Measurements from ENCODE around the gene ZNF768.
"Not testable (repeated sequence)": the region's sequence is repeated elsewhere in the genome, so short reads cannot be mapped to it uniquely, and the experiment has no call there.

Gene ZNF768

GRCh38 chr16:30491744-30492308 is 34.5 kb downstream of the ZNF768 start:
- Histone ChIP-seq H3K9me3 (ENCODE audit: control insufficient read depth, low read length) (no peaks in the 10 kb centered on the region), H3K27ac (ENCODE audit: low read depth, low read length, severe bottlenecking) (no peak overlapping the region), H3K4me3 (ENCODE audit: extremely low read depth, insufficient read depth, low read length, poor library complexity, severe bottlenecking) (no peak overlapping the region), H3K4me1 (ENCODE audit: control insufficient read depth, insufficient read depth, low read length, poor library complexity, severe bottlenecking) (no peaks in the 10 kb centered on the region), H3K36me3 (ENCODE audit: control insufficient read depth, insufficient read depth, low read length) (no peaks in the 10 kb centered on the region)
- 77 to 79% methylated on average over 5 of the region's 6 CpGs for WGBS, 2 experiments (ENCODE audit: insufficient coverage in 2 of 2)

- Histone ChIP-seq H3K27ac (ENCODE audit: low read depth, low read length, severe bottlenecking) (no peak overlapping the region), H3K4me1 (ENCODE audit: control insufficient read depth, insufficient read depth, low read length, poor library complexity, severe bottlenecking) (no peaks in the 10 kb centered on the region), H3K36me3 (ENCODE audit: control insufficient read depth, insufficient read depth, low read length) (no peaks in the 10 kb centered on the region), H3K9me3 (ENCODE audit: control insufficient read depth, low read length) (no peaks in the 10 kb centered on the region), H3K4me3 (ENCODE audit: extremely low read depth, insufficient read depth, low read length, poor library complexity, severe bottlenecking) (no peak overlapping the region)
- 97 to 100% methylated on average over 1 to 4 of the region's 4 CpGs for WGBS, 2 experiments (ENCODE audit: insufficient coverage in 2 of 2)
These were observed 35.1 kb downstream of the ZNF768 start for GRCh38 chr16:30491229-30491628.

GRCh38 chr16:30490210-30490609 is 36.2 kb downstream of the ZNF768 start:
- no peaks in the 10 kb centered on the region for H3K9me3 ChIP-seq (ENCODE audit: control insufficient read depth, low read length)
- H3K36me3 ChIP-seq (ENCODE audit: control insufficient read depth, insufficient read depth, low read length), result no peaks in the 10 kb centered on the region
- WGBS, 2 experiments (ENCODE audit: insufficient coverage in 2 of 2), result 67 to 74% methylated on average over 4 to 6 of the region's 6 CpGs

GRCh38 chr16:30488764-30489605 is 37.4 kb downstream of the ZNF768 start:
- 51 to 65% methylated on average over 7 to 8 of the region's 11 CpGs for WGBS, 2 experiments (ENCODE audit: insufficient coverage in 2 of 2)
- no peaks in the 10 kb centered on the region for H3K4me1 ChIP-seq (ENCODE audit: control insufficient read depth, insufficient read depth, low read length, poor library complexity, severe bottlenecking)
- H3K27ac ChIP-seq (ENCODE audit: low read depth, low read length, severe bottlenecking), result no peak overlapping the region
- no peaks in the 10 kb centered on the region for H3K36me3 ChIP-seq (ENCODE audit: control insufficient read depth, insufficient read depth, low read length)
- H3K4me3 ChIP-seq (ENCODE audit: extremely low read depth, insufficient read depth, low read length, poor library complexity, severe bottlenecking), result no peak overlapping the region
- H3K9me3 ChIP-seq (ENCODE audit: control insufficient read depth, low read length), result no peaks in the 10 kb centered on the region

More at GRCh38 chr16:30490210-30490609, 36.2 kb downstream of the ZNF768 start:
- Histone ChIP-seq H3K27ac (ENCODE audit: low read depth, low read length, severe bottlenecking) (no peak overlapping the region), H3K4me1 (ENCODE audit: control insufficient read depth, insufficient read depth, low read length, poor library complexity, severe bottlenecking) (no peaks in the 10 kb centered on the region), H3K4me3 (ENCODE audit: extremely low read depth, insufficient read depth, low read length, poor library complexity, severe bottlenecking) (no peak overlapping the region)

- WGBS, 2 experiments (ENCODE audit: insufficient coverage in 2 of 2), result 82 to 97% methylated on average over 4 to 7 of the region's 7 CpGs
- no peaks in the 10 kb centered on the region for H3K9me3 ChIP-seq (ENCODE audit: control insufficient read depth, low read length)
- no peak overlapping the region for H3K4me3 ChIP-seq (ENCODE audit: extremely low read depth, insufficient read depth, low read length, poor library complexity, severe bottlenecking)
- no peaks in the 10 kb centered on the region for H3K4me1 ChIP-seq (ENCODE audit: control insufficient read depth, insufficient read depth, low read length, poor library complexity, severe bottlenecking)
- H3K36me3 ChIP-seq (ENCODE audit: control insufficient read depth, insufficient read depth, low read length), result no peaks in the 10 kb centered on the region
- no peak overlapping the region for H3K27ac ChIP-seq (ENCODE audit: low read depth, low read length, severe bottlenecking)
These were observed 40.4 kb downstream of the ZNF768 start for GRCh38 chr16:30485818-30486436.

GRCh38 chr16:30484887-30485286 is 41.5 kb downstream of the ZNF768 start:
- Histone ChIP-seq H3K9me3 (ENCODE audit: control insufficient read depth, low read length) (no peaks in the 10 kb centered on the region), H3K4me3 (ENCODE audit: extremely low read depth, insufficient read depth, low read length, poor library complexity, severe bottlenecking) (no peak overlapping the region), H3K36me3 (ENCODE audit: control insufficient read depth, insufficient read depth, low read length) (no peaks in the 10 kb centered on the region), H3K4me1 (ENCODE audit: control insufficient read depth, insufficient read depth, low read length, poor library complexity, severe bottlenecking) (no peaks in the 10 kb centered on the region), H3K27ac (ENCODE audit: low read depth, low read length, severe bottlenecking) (no peak overlapping the region)

GRCh38 chr16:30482366-30482765 is 44.0 kb downstream of the ZNF768 start:
- Histone ChIP-seq H3K27ac (ENCODE audit: low read depth, low read length, severe bottlenecking) (no peak overlapping the region), H3K4me3 (ENCODE audit: extremely low read depth, insufficient read depth, low read length, poor library complexity, severe bottlenecking) (no peak overlapping the region), H3K4me1 (ENCODE audit: control insufficient read depth, insufficient read depth, low read length, poor library complexity, severe bottlenecking) (no peaks in the 10 kb centered on the region), H3K36me3 (ENCODE audit: control insufficient read depth, insufficient read depth, low read length) (no peaks in the 10 kb centered on the region), H3K9me3 (ENCODE audit: control insufficient read depth, low read length) (no peaks in the 10 kb centered on the region)
- 88 to 94% methylated on average over 3 of the region's 3 CpGs for WGBS, 2 experiments (ENCODE audit: insufficient coverage in 2 of 2)

GRCh38 chr16:30481381-30481780 is 45.0 kb downstream of the ZNF768 start:
- no peaks in the 10 kb centered on the region for H3K36me3 ChIP-seq (ENCODE audit: control insufficient read depth, insufficient read depth, low read length)
- no peak overlapping the region for H3K27ac ChIP-seq (ENCODE audit: low read depth, low read length, severe bottlenecking)
- WGBS, 2 experiments (ENCODE audit: insufficient coverage in 2 of 2), result 88 to 90% methylated on average over 4 of the region's 5 CpGs
- no peaks in the 10 kb centered on the region for H3K9me3 ChIP-seq (ENCODE audit: control insufficient read depth, low read length)
- no peaks in the 10 kb centered on the region for H3K4me1 ChIP-seq (ENCODE audit: control insufficient read depth, insufficient read depth, low read length, poor library complexity, severe bottlenecking)
- no peak overlapping the region for H3K4me3 ChIP-seq (ENCODE audit: extremely low read depth, insufficient read depth, low read length, poor library complexity, severe bottlenecking)

GRCh38 chr16:30478766-30479478 is 47.4 kb downstream of the ZNF768 start:
- no peaks in the 10 kb centered on the region for H3K9me3 ChIP-seq (ENCODE audit: control insufficient read depth, low read length)
- H3K4me3 ChIP-seq (ENCODE audit: extremely low read depth, insufficient read depth, low read length, poor library complexity, severe bottlenecking), result no peak overlapping the region
- no peaks in the 10 kb centered on the region for H3K36me3 ChIP-seq (ENCODE audit: control insufficient read depth, insufficient read depth, low read length)
- no peak overlapping the region for H3K27ac ChIP-seq (ENCODE audit: low read depth, low read length, severe bottlenecking)
- no peaks in the 10 kb centered on the region for H3K4me1 ChIP-seq (ENCODE audit: control insufficient read depth, insufficient read depth, low read length, poor library complexity, severe bottlenecking)
- 91 to 95% methylated on average over 12 of the region's 12 CpGs for WGBS, 2 experiments (ENCODE audit: insufficient coverage in 2 of 2)

GRCh38 chr16:30477773-30478172 is 48.6 kb downstream of the ZNF768 start:
- not testable (repeated sequence) for H3K27ac ChIP-seq (ENCODE audit: low read depth, low read length, severe bottlenecking); H3K36me3 ChIP-seq (ENCODE audit: control insufficient read depth, insufficient read depth, low read length); H3K4me1 ChIP-seq (ENCODE audit: control insufficient read depth, insufficient read depth, low read length, poor library complexity, severe bottlenecking); H3K9me3 ChIP-seq (ENCODE audit: control insufficient read depth, low read length); H3K4me3 ChIP-seq (ENCODE audit: extremely low read depth, insufficient read depth, low read length, poor library complexity, severe bottlenecking)
- WGBS, 2 experiments (ENCODE audit: insufficient coverage in 2 of 2), result 76 to 94% methylated on average over 2 to 3 of the region's 3 CpGs

Data from mesodermal cell (in vitro differentiated cells).